Fibroblast of lung (primary cell): ENCODE measurements around the gene SCYL1.

Experiments
- CTCF ChIP-seq, 2 donors: IDR thresholded peaks in 1 of 2; conservative IDR thresholded peaks in 1 of 2; 1 replicate in 1 of 2; 2 replicates in 1 of 2; pipeline ENCODE4 v1.5.1; 2011 to 2012; ENCODE audit warnings: low read length in 2 of 2, control low read depth in 1 of 2, inconsistent platforms in 1 of 2, low read depth in 1 of 2, mild to moderate bottlenecking in 1 of 2
- EZH2 ChIP-seq: IDR thresholded peaks from 2 replicates; pipeline ENCODE4 v1.5.1; 2012; ENCODE audit warnings: low read length, control low read depth, mild to moderate bottlenecking; ENCODE audit errors: missing control alignments

DNA sequence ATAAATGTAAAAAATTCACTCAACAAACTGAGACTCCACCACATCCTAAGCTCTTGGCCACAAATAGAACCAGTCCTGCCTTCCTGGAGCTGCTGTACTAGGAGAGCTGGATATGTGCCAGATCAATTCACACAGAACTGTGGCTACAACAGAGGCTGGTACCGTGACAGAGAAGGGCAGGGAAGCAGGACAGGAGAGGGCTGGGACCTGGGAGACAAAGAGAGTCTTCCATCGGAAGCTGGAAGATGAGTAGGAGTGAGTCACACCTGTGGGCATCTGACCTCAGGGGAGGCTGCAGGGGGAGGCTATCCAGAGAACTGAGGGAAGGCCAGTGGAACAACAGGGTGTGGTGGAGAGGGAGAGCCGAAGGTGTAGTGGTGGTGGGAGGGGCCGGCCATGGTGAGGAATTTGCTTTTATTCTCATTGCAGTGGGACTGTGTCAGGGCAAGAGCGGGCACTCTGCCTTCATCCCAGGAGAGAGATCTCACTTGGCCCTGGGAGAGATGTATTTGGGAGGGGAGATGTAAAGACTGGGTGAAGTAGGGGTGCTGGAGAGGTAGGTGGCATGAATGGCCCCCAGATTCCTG lies 35.2 kb downstream of the SCYL1 start:
- TF ChIP-seq CTCF (conservative IDR thresholded peaks at IDR 0.05 in 1 of 2, IDR thresholded peaks at IDR 0.05 in 1 of 2; ENCODE audit: low read depth in 1 of 2, low read length in 2 of 2) (no peak), EZH2 (no peak)
